ENCODE measurements around the gene ROCK2.
A peak's percentile ranks its signal among the peaks of the same experiment; 100 is the strongest.
"Not testable (repeated sequence)": the region's sequence is repeated elsewhere in the genome, so short reads cannot be mapped to it uniquely, and the experiment has no call there.

The ROCK2 gene

DNA sequence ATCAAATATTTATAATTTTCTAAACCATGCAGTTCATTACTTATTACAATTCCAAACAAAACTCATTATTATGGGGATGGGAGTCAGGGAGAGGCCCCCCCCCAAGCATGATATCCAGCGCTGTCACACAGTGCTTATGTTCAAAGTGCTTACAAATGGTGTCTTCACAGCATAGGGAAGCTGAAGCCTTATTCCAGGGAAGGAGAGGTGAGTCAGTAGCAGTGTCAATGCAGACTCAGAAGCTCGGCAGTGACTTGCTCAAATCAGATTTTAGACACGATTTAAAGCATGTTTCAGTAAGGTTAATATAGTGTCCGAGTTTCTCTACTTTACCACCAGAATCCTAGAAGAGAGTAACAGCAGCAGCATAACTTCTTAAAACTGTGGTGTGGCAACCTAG is 164.5 kb downstream of the ROCK2 start:
- no peak for DNase-seq (ENCODE audit: low read depth in 2 of 2)

GRCh38 chr2:11179196-11179595 is 165.2 kb downstream of the ROCK2 start:
- DNase-seq (ENCODE audit: low read depth in 2 of 2), result no peak

DNA sequence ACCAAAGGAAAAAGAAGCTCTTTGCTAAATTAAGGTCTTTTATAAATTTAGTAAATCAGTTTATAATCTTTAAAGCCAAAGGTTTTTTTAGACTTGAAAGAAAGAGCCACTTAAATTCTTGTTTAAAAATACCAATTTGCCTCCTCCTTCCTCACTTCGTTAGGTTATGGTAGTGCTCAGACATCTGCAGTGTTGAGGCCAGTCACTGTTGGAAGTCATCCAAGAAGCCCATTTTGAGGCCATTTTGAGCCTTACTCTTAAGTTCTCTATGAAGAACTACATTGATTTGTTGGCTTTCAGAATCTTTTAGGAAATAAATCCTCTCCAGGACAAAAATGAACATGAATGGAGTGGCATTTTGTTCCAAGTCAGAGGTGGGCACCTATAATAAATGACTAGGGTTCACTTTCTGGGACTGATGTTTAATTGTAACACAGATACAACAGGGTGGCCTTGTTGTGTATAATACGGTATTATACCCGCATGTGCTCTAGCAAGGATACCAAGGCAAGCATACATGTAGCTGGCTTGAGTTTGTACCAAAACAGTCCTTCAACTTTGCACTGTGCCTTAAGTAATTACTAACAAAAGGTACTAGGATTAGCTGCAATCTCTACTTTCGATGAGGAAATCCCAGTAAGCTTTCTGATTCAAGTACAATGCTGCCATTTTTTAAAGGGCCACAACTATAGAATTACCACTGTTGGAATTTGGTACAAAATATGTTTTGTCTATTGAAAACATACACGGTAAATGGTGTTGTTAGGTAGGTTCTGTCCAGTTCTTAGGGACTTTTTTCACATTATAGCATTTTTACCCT is 166.4 kb downstream of the ROCK2 start:
- DNase-seq (ENCODE audit: low read depth in 2 of 2), result no peak

DNA sequence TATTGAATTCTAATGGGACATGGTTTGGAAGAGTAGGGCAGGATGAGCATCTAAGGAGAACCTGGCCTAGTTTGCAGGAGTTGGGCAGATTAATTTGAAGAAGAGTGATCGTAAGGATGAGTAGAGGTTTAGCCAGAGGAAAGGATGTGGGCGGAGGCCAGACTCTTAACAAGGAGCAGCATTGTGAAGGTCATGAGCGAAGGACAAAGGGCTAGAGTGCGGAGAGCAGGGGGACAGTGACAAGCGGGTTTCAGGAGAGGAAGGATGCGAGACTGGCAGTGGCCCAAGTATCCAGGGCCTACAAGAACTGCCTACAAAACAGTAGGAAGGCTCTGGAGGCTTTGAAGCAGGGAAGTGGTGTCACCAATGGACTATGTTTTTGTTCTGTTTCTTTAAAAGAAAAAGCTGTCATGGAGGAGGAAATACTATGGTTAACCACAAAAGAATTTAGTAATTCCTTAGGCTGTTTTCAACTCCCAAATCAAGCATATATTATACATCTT is 169.1 kb downstream of the ROCK2 start:
- no peak for DNase-seq (ENCODE audit: low read depth in 2 of 2)

DNA sequence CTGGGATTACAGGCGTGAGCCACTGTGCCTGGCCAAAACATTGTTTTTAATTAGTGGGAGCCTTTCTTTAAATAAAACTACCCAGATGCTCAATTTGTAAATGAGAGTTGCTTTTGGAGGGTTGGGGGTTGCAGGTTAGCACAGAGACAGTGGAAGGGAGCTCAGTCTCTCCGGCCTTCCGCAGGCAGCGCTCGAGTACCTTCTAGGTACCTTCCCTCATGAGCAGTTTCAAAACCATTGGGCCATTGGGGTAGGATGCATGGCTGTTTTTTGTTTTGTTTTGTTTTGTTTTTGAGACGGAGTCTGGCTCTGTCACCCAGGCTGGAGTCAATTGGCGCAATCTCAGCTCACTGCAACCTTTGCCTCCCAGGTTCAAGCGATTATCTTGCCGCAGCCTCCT is 170.2 kb downstream of the ROCK2 start:
- DNase-seq (ENCODE audit: low read depth in 2 of 2), result no peak

- DNase-seq (ENCODE audit: low read depth in 2 of 2), result no peak
Measured at GRCh38 chr2:11169333-11169732, 175.1 kb downstream of the ROCK2 start.

DNA sequence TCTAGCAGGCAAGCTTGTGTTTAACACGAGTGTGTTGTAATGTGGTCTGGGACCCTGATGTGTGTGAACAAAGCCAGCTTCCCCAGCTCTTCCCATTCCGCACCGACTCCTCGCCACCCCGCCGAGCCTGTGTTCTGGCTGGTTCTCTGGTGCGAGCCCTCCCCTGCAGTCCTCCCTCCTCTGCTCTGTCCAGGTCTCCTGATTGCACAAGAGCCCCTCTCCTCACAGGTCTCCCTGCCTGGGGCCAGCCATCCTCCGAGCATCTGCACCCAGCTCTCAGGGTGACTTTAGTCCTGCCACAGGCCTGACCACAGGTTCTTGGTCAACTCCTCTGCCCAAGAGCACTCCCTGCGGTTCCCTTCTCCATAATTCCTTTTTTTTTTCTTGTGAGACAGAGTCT is 175.9 kb downstream of the ROCK2 start:
- DNase-seq (ENCODE audit: low read depth in 2 of 2), result no peak

DNA sequence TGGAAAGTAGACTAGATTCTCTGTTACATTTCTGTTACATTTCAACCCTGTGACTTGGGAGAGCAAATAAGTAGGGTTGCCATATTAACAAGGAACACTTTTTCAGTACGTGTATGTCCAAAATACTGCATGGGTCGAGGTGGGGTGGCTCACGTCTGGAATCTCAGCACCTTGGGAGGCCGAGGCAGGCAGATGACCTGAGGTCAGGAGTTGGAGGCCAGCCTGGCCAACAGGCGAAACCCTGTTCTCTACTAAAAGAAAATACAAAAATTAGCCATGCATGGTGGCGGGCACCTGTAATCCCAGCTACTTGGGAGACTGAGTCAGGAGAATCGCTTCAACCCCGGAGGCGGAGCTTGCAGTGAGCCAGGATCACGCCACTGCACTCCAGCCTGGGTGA is 178.0 kb downstream of the ROCK2 start:
- DNase-seq (ENCODE audit: low read depth in 2 of 2), result no peak

- not testable (repeated sequence) for DNase-seq (ENCODE audit: low read depth in 2 of 2)
Measured at GRCh38 chr2:11165046-11165445, 179.4 kb downstream of the ROCK2 start.

GRCh38 chr2:11163439-11164317 is 180.8 kb downstream of the ROCK2 start:
- no peak for DNase-seq (ENCODE audit: low read depth in 2 of 2)

- DNase-seq (ENCODE audit: low read depth in 2 of 2), result no peak
Measured at GRCh38 chr2:11161747-11162146, 182.7 kb downstream of the ROCK2 start.

- no peak for DNase-seq (ENCODE audit: low read depth in 2 of 2)
Measured at GRCh38 chr2:11160731-11161455, 183.5 kb downstream of the ROCK2 start.

DNA sequence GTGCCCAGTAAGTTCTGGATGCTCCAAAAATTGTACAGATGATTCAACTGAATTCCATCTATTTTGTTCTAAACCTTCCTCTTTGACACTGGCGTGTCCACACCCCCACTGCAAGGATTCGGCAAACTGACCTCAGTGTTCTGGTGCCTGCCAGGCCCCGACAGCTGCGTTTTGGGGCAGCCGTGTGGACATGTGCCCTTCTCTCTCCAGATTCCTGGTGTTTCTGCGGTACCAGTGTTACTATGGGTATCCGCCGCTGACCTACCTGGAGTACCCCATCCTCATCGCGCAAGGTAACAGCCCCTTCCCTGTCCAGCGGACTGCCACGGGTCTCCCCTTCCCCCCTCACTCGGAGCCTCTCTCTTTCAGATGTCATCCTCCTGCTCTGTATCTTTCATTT is 184.2 kb downstream of the ROCK2 start:
- no peak for DNase-seq (ENCODE audit: low read depth in 2 of 2)

GRCh38 chr2:11159574-11160170 is 184.8 kb downstream of the ROCK2 start:
- no peak for DNase-seq (ENCODE audit: low read depth in 2 of 2)

- no peak for DNase-seq (ENCODE audit: low read depth in 2 of 2)
Measured at GRCh38 chr2:11158916-11159573, 185.4 kb downstream of the ROCK2 start.

DNA sequence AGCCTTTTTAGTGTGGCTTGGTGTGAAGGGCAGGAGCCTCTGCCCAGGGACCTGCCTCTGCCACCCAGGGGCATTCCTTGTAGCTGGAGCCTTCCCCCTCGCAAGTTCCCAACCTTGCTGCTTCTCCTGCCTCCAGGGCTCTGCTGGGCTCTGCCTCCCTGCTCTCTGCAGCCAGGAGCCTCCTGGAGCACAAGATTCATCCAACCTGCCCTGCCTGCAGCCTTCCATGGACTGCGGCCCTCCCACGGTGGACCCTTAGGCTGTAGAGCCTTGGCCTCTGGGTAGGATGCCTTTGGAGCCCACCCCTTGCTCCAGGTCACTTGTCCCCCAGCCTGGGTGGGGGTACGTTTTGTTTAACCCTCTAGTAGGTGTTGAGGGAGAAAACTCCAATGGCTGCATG is 186.7 kb downstream of the ROCK2 start:
- no peak for DNase-seq (ENCODE audit: low read depth in 2 of 2)

DNA sequence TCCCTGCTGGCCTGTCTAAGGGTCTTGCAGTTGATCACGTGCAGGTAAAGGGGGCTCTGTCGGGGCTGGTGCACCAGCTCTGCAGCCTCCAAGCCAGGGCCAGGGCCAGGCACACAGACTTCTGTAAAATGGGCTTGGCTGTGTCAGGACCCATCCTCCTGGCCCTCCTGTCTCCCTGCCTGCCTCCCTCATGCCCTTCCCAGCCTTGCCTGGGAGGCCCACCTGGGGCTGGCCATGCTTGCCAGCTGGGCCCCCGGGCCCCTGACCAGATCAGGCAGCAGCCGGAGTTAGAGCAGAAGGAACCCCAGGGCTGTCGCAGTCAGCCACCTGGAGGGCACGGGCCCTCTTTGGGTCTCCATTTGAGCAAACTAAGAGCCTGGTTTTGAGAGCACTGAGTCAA is 187.1 kb downstream of the ROCK2 start:
- DNase-seq (ENCODE audit: low read depth in 2 of 2), result no peak

GRCh38 chr2:11156396-11157075 is 187.9 kb downstream of the ROCK2 start:
- DNase-seq (ENCODE audit: low read depth in 2 of 2), result no peak

- DNase-seq (ENCODE audit: low read depth in 2 of 2), result no peak
Measured at GRCh38 chr2:11155381-11156035, 188.9 kb downstream of the ROCK2 start, which contains the start of gene SLC66A3. Gene SLC66A3, plus strand, starts transcription at chr2:11155467. Its CDS starts 80 bp downstream, at chr2:11155547.

- peak; percentile 96 to 98 for DNase-seq (ENCODE audit: low read depth in 2 of 2)
Measured at GRCh38 chr2:11154923-11155380, 189.5 kb downstream of the ROCK2 start.

Measured in stimulated activated CD4-positive, alpha-beta T cell treated with anti-CD3 and anti-CD28 coated beads, Interleukin-12 subunit alpha, Interleukin-12 subunit beta, amount 100 ng/mL, for 24 hours (primary cell).